ENCODE data around the gene TPT1. TPM values are rescaled to one million over a fixed set of nuclear protein-coding genes. Genes with fewer than 3 reads are reported as not detected.

TPT1 gene
- total RNA-seq, 1 donor from 2014 or later = 3,472 TPM

DNA sequence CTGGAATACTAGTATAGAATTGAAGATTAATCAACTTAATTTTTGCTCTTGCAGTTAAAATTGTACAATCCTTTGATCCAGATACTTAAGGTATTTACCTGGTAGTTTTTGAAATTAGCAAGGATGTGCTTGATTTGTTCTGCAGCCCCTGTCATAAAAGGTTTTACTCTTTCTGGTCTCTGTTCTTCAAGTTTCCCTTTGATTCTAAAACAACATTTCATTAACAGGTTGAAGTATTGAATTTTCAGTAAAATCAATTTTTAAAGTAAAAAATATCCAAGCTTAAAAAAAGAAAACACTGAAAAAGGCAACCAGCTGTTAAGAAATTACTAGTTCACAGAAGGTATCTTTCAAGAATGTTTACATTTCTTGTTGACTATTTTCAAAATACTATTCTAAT is 1.6 kb downstream of the TPT1 start:
- H3K27me3 Mint-ChIP-seq = no peaks in the 10 kb centered on the region
- peaks cover 39% of the 10 kb centered on the region for H3K4me1 Mint-ChIP-seq (ENCODE audit: unreplicated experiment)
- no peak for DNase-seq (ENCODE audit: extremely low spot score, unreplicated experiment)
- TF ChIP-seq, protein P1, sequence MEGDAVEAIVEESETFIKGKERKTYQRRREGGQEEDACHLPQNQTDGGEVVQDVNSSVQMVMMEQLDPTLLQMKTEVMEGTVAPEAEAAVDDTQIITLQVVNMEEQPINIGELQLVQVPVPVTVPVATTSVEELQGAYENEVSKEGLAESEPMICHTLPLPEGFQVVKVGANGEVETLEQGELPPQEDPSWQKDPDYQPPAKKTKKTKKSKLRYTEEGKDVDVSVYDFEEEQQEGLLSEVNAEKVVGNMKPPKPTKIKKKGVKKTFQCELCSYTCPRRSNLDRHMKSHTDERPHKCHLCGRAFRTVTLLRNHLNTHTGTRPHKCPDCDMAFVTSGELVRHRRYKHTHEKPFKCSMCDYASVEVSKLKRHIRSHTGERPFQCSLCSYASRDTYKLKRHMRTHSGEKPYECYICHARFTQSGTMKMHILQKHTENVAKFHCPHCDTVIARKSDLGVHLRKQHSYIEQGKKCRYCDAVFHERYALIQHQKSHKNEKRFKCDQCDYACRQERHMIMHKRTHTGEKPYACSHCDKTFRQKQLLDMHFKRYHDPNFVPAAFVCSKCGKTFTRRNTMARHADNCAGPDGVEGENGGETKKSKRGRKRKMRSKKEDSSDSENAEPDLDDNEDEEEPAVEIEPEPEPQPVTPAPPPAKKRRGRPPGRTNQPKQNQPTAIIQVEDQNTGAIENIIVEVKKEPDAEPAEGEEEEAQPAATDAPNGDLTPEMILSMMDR (conservative IDR thresholded peaks at IDR 0.05) = no peak
- peak overlapping the region; percentile 97 for H3K4me3 Mint-ChIP-seq
- H3K9me3 Mint-ChIP-seq = no peaks in the 10 kb centered on the region
- peak overlapping the region; percentile 99 for H3K27ac Mint-ChIP-seq
- H3K36me3 Mint-ChIP-seq = peaks cover 57% of the 10 kb centered on the region

- Mint-ChIP-seq H3K4me1 (ENCODE audit: unreplicated experiment) (peaks cover 47% of the 10 kb centered on the region), H3K27me3 (no peaks in the 10 kb centered on the region), H3K9me3 (no peaks in the 10 kb centered on the region), H3K27ac (peak overlapping the region; percentile 44), H3K4me3 (peak overlapping the region; percentile 55), H3K36me3 (peaks cover 63% of the 10 kb centered on the region)
- no peak for DNase-seq (ENCODE audit: extremely low spot score, unreplicated experiment)
- TF ChIP-seq, protein P1 (conservative IDR thresholded peaks at IDR 0.05) = no peak
These were observed 3.2 kb downstream of the TPT1 start for GRCh38 chr13:45337803-45338202.

DNA sequence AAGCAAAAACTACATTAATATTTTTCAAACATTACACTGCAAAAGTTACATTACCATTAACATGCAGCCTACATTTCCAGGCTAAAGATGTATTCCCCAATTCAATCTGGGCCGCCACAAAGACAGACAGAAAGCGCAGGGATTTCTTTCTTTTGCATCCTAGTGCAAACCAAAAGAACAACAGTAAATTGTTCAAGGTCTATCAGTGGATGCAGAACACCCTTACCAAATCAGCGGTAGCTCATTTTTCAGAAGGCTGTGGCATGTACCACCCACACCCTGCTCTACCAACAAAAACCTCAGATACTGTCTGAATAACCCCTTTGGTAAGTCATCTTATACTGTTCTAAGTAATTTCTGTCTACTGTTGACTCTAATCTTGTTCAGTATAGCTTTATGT is 3.6 kb downstream of the TPT1 start:
- no peaks in the 10 kb centered on the region for H3K27me3 Mint-ChIP-seq
- H3K9me3 Mint-ChIP-seq = no peaks in the 10 kb centered on the region
- H3K4me3 Mint-ChIP-seq = peak overlapping the region; percentile 55
- peaks cover 48% of the 10 kb centered on the region for H3K4me1 Mint-ChIP-seq (ENCODE audit: unreplicated experiment)
- H3K27ac Mint-ChIP-seq = peak overlapping the region; percentile 44
- peaks cover 60% of the 10 kb centered on the region for H3K36me3 Mint-ChIP-seq
- no peak for DNase-seq (ENCODE audit: extremely low spot score, unreplicated experiment)
- TF ChIP-seq, protein P1 (conservative IDR thresholded peaks at IDR 0.05) = no peak

- H3K36me3 Mint-ChIP-seq = peaks cover 59% of the 10 kb centered on the region
- peak overlapping the region; percentile 34 for H3K4me3 Mint-ChIP-seq
- peaks cover 51% of the 10 kb centered on the region for H3K4me1 Mint-ChIP-seq (ENCODE audit: unreplicated experiment)
- H3K27ac Mint-ChIP-seq = peak overlapping the region; percentile 22
- H3K9me3 Mint-ChIP-seq = no peaks in the 10 kb centered on the region
- TF ChIP-seq, protein P1 (conservative IDR thresholded peaks at IDR 0.05) = no peak
- H3K27me3 Mint-ChIP-seq = no peaks in the 10 kb centered on the region
- no peak for DNase-seq (ENCODE audit: extremely low spot score, unreplicated experiment)
These were observed 4.8 kb downstream of the TPT1 start for GRCh38 chr13:45336025-45336800.

DNA sequence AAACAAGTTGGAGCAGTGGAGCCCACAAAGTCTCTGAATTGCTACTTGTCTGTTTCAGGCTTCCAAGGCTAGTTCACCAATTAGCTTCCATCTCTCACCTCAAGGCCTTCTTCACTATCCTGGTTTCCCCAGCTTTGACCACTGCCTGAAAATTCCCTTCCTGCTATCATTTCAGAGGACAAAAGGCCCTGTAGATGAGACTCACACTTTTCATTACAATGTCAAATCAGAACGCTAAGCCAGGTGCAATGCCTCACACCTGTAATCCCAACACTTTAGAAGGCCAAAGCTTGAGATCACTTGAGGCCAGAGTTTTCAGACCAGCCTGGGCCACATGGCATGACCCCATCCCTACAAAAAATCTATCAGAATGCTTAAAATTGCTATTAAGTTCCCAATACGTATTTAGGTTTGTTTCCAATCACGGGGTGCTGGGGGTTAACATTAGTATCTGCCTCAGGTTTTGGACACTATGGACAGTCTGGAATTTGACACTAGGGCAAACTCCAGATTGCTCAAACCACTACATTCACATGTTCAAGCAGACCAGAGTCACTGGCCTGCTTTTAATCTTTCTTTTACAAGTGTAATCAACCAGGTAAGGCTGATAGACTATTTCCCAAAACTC is 5.5 kb downstream of the TPT1 start:
- Mint-ChIP-seq H3K9me3 (no peaks in the 10 kb centered on the region), H3K27me3 (no peaks in the 10 kb centered on the region), H3K4me1 (ENCODE audit: unreplicated experiment) (peaks cover 54% of the 10 kb centered on the region), H3K4me3 (no peak overlapping the region), H3K36me3 (peaks cover 55% of the 10 kb centered on the region), H3K27ac (peak overlapping the region; percentile 5)
- TF ChIP-seq, protein P1 (conservative IDR thresholded peaks at IDR 0.05) = no peak
- DNase-seq (ENCODE audit: extremely low spot score, unreplicated experiment) = no peak

All from type B pancreatic cell (in vitro differentiated cells).